A172 (cell line): ENCODE measurements around the gene KCNK17. TPM values are rescaled to one million over a fixed set of nuclear protein-coding genes. Genes with fewer than 3 reads are reported as not detected.
"Not testable (repeated sequence)": the region's sequence is repeated elsewhere in the genome, so short reads cannot be mapped to it uniquely, and the experiment has no call there.

Experiments used
- DNase-seq: peaks from one replicate; pipeline ENCODE4 v3.0.0-alpha.2; 2015; ENCODE audit warnings: low spot score
- total RNA-seq: library from RNA; depleted of rRNA; stranded (reverse); fragments of >200 nt; shearing (Covaris generic); gene quantifications from 2 replicates; pipeline ENCODE4 v1.2.3, GENCODE V29; 2014

The KCNK17 gene
- total RNA-seq, 1 experiment from 2014 or later: not detected

DNA sequence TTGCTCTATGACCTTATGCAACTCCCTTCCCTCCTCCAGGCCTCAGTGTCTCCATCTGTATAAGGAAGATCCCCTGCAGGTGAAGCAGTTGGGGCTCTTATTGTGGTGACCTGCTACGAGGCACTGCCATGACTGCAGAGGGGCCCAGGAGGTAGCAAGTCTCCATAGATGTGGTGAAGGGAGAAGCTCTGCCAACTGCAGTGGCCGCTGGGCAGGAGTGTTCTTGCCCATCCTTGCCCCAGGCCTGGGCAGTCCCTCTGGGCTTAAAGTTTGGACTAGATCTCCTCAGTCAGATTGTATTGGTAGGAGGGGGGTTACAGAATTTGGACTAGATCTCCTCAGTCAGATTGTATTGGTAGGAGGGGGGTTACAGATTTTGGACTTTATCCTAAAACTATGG, 12.2 kb downstream of the KCNK17 start:
- no peak for DNase-seq

DNA sequence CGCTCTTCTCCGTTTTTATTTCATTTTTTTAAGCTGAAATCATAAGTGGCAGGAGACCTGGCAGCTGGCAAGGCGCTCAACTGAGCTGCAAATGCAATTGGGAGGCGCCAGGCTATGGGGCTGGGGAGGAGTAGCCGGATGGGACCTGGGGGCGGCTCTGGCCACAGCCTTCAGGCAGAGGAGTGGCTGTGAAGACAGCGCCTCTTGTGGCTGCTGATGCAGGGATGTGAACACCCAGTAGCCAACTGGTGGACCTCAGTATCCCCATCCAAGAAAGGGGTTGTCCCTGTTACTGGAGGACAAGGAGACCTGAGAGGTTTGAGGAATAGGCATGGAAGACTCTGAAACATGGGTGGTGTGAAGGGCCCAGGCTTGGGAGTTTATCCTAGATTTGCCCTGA, 12.6 kb downstream of the KCNK17 start:
- no peak for DNase-seq

DNA sequence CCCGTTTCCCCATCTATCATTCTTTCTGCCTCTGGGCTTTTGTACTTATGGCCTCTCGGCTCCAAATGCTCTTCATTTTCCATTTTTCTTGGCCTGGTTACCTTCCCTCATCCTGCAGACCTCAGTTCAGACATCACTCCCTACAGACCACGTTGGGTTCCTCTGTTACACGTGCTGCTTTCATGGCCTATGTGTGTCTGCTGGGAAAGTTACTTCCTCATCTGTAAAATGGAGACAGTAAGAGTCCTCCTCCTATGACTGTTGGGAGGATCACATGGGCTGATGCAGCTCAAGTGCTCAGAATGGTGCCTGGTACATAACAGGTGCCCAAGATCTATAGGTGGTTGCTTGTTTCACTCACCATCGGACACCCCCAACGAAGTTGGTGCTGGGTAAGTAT, 13.5 kb downstream of the KCNK17 start:
- no peak for DNase-seq

- DNase-seq: no peak
These were observed 16.2 kb downstream of the KCNK17 start for GRCh38 chr6:39298061-39298460.

GRCh38 chr6:39296745-39297640, 17.2 kb downstream of the KCNK17 start:
- DNase-seq: no peak

DNA sequence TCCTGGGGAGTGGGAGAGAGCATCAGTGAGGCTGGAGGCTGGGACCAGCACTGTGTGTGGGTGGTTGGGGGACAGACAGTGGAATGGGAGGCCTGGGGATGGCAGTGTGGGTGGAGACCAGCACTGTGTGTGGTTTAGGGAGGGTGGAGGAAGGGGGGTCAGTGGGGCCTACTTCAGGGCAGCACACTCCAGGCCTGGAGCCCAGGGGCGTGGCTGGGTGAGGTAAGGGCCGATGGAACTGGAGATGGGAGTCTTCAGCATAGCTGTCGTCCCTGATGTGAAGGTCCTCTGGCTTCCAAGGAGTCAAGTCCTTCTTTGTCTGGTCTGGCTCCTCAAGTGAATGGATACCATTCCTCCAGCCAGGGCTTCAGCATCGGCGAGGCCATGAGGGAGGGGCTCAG, 18.6 kb downstream of the KCNK17 start:
- no peak for DNase-seq

- DNase-seq: no peak
These were observed 19.3 kb downstream of the KCNK17 start for GRCh38 chr6:39294899-39295298.

DNA sequence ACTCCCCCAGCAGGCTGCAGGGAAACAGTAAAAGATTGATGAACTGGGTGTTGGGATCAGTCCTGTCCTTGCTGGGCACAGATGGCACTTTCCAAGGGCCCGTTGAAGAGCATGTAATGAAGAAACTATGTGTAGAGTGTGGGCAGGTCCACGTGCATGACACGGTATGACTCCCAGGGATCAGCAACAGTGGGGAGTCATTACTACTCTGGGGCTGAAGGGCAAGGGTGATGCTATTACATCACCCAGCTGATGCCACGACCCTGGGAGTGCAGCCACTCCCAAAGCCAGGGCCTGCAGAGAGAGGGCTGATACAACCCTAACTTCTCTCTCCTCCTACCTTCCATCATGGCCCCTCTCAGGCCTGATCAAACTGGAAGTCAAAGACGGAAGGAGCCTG, 20.1 kb downstream of the KCNK17 start:
- DNase-seq: no peak

- no peak for DNase-seq
These were observed 21.6 kb downstream of the KCNK17 start for GRCh38 chr6:39292637-39293036.

GRCh38 chr6:39289490-39289889, 24.7 kb downstream of the KCNK17 start:
- DNase-seq: no peak

GRCh38 chr6:39287601-39288000, 26.6 kb downstream of the KCNK17 start:
- DNase-seq: no peak

GRCh38 chr6:39286596-39286995, 27.6 kb downstream of the KCNK17 start:
- not testable (repeated sequence) for DNase-seq

- no peak for DNase-seq
These were observed 31.4 kb downstream of the KCNK17 start for GRCh38 chr6:39282774-39283173.

DNA sequence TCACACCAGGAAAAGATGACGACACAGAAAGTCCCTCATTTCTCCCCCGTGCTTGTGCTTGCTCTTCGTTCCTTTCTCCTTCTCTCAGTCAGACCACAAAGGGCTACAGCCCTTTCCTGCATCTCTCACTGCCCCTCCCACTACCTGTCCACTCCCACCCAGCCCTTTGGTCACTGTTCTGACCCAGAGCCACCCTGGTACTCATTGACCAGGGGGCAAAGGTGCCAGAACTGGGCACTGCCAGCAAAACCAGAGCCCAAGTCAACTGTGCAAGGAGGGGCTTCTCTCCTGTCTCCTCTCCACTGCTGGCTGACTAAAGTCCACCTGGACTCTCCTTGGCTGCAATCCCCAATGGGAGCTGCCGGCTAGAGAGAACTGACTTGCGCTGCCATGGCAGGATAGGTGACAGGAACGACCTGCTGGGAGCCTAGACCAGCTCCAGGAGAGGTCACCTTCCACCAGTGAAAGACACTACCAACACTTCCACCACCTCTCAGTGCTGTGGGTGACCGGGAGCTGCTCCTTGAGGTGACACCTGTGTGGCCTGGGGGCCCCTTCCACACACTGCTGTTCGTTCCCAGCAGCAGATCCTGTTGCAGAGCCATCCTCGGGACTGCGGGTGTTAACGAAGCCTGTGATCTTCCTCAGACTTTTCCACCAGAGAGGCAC, 32.8 kb downstream of the KCNK17 start:
- no peak for DNase-seq

GRCh38 chr6:39280247-39280731, 33.9 kb downstream of the KCNK17 start:
- DNase-seq: peak; percentile 28

DNA sequence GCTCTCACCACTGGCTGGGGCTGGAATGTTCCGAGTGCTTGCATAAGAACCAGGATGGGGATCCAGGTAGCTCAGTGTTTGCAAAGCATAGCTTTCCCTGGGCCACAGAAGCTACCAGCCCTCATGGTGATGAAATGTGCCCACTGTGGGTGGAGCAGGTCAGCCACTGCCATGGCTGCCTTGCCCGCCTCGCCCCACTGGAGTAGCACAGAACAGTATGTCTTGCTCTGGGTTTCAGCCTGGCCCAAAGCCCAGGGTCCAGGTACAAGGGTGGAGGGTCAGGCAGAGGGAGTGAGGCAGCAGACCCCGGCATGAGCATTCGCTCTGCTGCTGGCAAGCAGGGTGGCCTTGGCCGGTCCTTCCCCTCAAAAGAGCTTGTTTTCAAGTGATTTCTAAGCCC, 34.7 kb downstream of the KCNK17 start:
- DNase-seq: no peak

- DNase-seq: no peak
These were observed 37.7 kb downstream of the KCNK17 start for GRCh38 chr6:39276379-39276995.

- DNase-seq: no peak
These were observed 39.3 kb downstream of the KCNK17 start for GRCh38 chr6:39274903-39275302.

DNA sequence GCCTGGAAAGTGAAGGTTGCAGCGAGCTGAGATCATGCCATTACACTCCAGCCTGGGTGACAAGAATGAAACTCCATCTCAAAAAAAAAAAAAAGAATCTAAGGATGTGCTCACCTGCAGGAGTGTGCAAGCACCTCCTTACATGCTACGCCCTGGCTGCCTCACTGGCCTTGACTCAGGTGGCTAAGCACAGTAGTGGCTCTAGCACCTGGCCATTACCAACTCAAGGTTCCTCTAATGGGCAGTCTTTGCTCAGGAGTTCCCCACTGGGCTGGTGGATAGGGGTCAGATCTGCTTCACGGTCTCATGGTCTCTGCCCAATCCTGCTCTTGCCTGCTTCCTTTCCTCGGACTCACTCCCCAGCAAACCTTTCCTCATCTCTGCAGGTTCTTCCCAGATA, 39.7 kb downstream of the KCNK17 start:
- DNase-seq: no peak

GRCh38 chr6:39273406-39273821, 40.8 kb downstream of the KCNK17 start:
- DNase-seq: no peak

- DNase-seq: no peak
These were observed 44.3 kb downstream of the KCNK17 start for GRCh38 chr6:39269961-39270360.

DNA sequence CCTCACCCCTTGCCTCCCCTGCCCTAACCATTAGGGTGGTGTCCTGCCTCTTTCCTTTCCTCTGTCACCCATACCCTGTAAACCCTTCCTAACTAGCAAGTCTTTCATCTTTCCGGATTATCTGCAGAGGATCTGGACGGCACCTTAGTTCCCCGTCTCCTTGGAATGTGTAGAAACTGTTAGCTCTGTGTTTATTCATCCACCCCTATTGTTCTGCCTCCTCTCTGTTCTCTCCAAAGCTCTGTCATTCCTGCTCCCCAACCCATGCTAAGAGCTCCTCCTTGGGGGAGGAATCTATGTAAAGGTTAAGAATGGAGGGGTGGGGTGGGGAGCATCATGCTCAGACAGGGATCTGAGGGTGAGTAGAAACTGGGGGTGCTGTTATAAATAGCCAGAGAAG, 45.5 kb downstream of the KCNK17 start:
- no peak for DNase-seq

- no peak for DNase-seq
These were observed 46.0 kb downstream of the KCNK17 start for GRCh38 chr6:39268171-39268570.
